ENCODE data around the gene SMIM20.

The SMIM20 gene

GRCh38 chr4:25962393-25962792, 48.4 kb downstream of the SMIM20 start:
- peak; percentile 13 for DNase-seq

- DNase-seq = peak; percentile 11
These were observed 51.6 kb downstream of the SMIM20 start for GRCh38 chr4:25965629-25966028.

GRCh38 chr4:25966171-25966570, 52.2 kb downstream of the SMIM20 start:
- peak; percentile 15 for DNase-seq

- peak; percentile 41 for DNase-seq
These were observed 55.5 kb downstream of the SMIM20 start for GRCh38 chr4:25969374-25970155.

GRCh38 chr4:25970226-25970675, 56.2 kb downstream of the SMIM20 start:
- DNase-seq = peak; percentile 59

GRCh38 chr4:25970691-25971432, 56.8 kb downstream of the SMIM20 start:
- DNase-seq = peak; percentile 31

- DNase-seq = no peak
These were observed 58.3 kb downstream of the SMIM20 start for GRCh38 chr4:25972366-25972765.

GRCh38 chr4:25972984-25973745, 59.1 kb downstream of the SMIM20 start:
- no peak for DNase-seq

GRCh38 chr4:25976780-25977179, 62.8 kb downstream of the SMIM20 start:
- DNase-seq = no peak

GRCh38 chr4:25977397-25978170, 63.6 kb downstream of the SMIM20 start:
- no peak for DNase-seq

GRCh38 chr4:25978327-25978726, 64.3 kb downstream of the SMIM20 start:
- DNase-seq = no peak

All from right forelimb (tissue), 1 donor.